ENCODE data around the gene VAV2. TPM values are rescaled to one million over a fixed set of nuclear protein-coding genes. Genes with fewer than 3 reads are reported as not detected.

VAV2 gene
- total RNA-seq, 1 experiment from 2014 or later = 24.7 TPM

- no peaks in the 10 kb centered on the region for H3K9me3 ChIP-seq (ENCODE audit: control insufficient read depth, insufficient read depth, low read depth, low read length)
- intact Hi-C loops (cut with micrococcal nuclease; ENCODE audit: unreplicated experiment) = no loop called here
- no peak overlapping the region for H3K4me3 ChIP-seq (ENCODE audit: low read depth in 2 of 2, low read length in 2 of 2)
- ATAC-seq = no peak
- no peaks in the 10 kb centered on the region for H3K27me3 ChIP-seq (ENCODE audit: control insufficient read depth, insufficient read depth, low read length)
- H3K36me3 ChIP-seq (ENCODE audit: control insufficient read depth, insufficient read depth, low read length) = no peaks in the 10 kb centered on the region
- BruUV-seq (replicated peaks) = no TSS peak
- in situ Hi-C loops (cut with HindIII; ENCODE audit: low pct_unique_long_range_greater_than_20kb, low sequenced_read_pairs) = no loop called here
- POLR2A ChIA-PET = no interaction called here
- CTCF ChIA-PET = no interaction called here
- peaks cover 6% of the 10 kb centered on the region for H3K4me1 ChIP-seq (ENCODE audit: control insufficient read depth, insufficient read depth, low read length)
- DNase-seq (ENCODE audit: low read depth, low spot score) = no peak
- no peak for TF ChIP-seq REST (IDR thresholded peaks at IDR 0.05; ENCODE audit: insufficient read depth in 1 of 2, low read depth in 2 of 2, low read length in 1 of 2)
- no peak for TF ChIP-seq SIN3A (IDR thresholded peaks at IDR 0.05; ENCODE audit: borderline replicate concordance, insufficient read depth, low read depth, low read length)
- TF ChIP-seq POLR2AphosphoS5 (IDR thresholded peaks at IDR 0.05; ENCODE audit: low read depth, low read length) = no peak
- TF ChIP-seq CTCF (IDR thresholded peaks at IDR 0.05) = no peak
- no peak for TF ChIP-seq TCF7L2 (IDR thresholded peaks at IDR 0.05; ENCODE audit: low read depth, low read length)
- no peak overlapping the region for H3K27ac ChIP-seq (ENCODE audit: low read length)
These were observed 35.4 kb upstream of the VAV2 start for GRCh38 chr9:134027561-134027960.

- Histone ChIP-seq H3K4me3 (ENCODE audit: low read depth in 2 of 2, low read length in 2 of 2) (no peak overlapping the region), H3K36me3 (ENCODE audit: control insufficient read depth, insufficient read depth, low read length) (no peaks in the 10 kb centered on the region), H3K27ac (ENCODE audit: low read length) (no peak overlapping the region), H3K4me1 (ENCODE audit: control insufficient read depth, insufficient read depth, low read length) (peaks cover 6% of the 10 kb centered on the region), H3K9me3 (ENCODE audit: control insufficient read depth, insufficient read depth, low read depth, low read length) (no peaks in the 10 kb centered on the region), H3K27me3 (ENCODE audit: control insufficient read depth, insufficient read depth, low read length) (no peaks in the 10 kb centered on the region)
- BruUV-seq (replicated peaks) = TSS peak; percentile 86
- TF ChIP-seq POLR2AphosphoS5 (IDR thresholded peaks at IDR 0.05; ENCODE audit: low read depth, low read length) (no peak), CTCF (IDR thresholded peaks at IDR 0.05) (no peak), TCF7L2 (IDR thresholded peaks at IDR 0.05; ENCODE audit: low read depth, low read length) (no peak), SIN3A (IDR thresholded peaks at IDR 0.05; ENCODE audit: borderline replicate concordance, insufficient read depth, low read depth, low read length) (no peak), REST (IDR thresholded peaks at IDR 0.05; ENCODE audit: insufficient read depth in 1 of 2, low read depth in 2 of 2, low read length in 1 of 2) (no peak)
- in situ Hi-C loops (cut with HindIII; ENCODE audit: low pct_unique_long_range_greater_than_20kb, low sequenced_read_pairs) (no loop called here), intact Hi-C loops (cut with micrococcal nuclease; ENCODE audit: unreplicated experiment) (no loop called here)
- no peak for ATAC-seq
- DNase-seq (ENCODE audit: low read depth, low spot score) = no peak
- ChIA-PET POLR2A (no interaction called here), CTCF (no interaction called here)
These were observed 34.9 kb upstream of the VAV2 start for GRCh38 chr9:134026981-134027380.
